GM13976 (cell line): ENCODE measurements around the gene ACE.

ENCODE experiments used
- DNase-seq: peaks from one replicate; pipeline ENCODE4 v3.0.0; 2012; ENCODE audit warnings: low spot score
- CTCF ChIP-seq: IDR thresholded peaks from 2 replicates; pipeline ENCODE4 v1.5.1; 2012; ENCODE audit warnings: borderline replicate concordance, mild to moderate bottlenecking; ENCODE audit not compliant: insufficient read depth; ENCODE audit errors: extremely low read depth, missing control alignments, control extremely low read depth
- in situ Hi-C: fragments of 300-500 bp; cut with MboI; formaldehyde crosslinking; loops from one replicate; pipeline ENCODE4 v1.12.0; 2022; ENCODE audit warnings: low sequenced_read_pairs, mixed read lengths, inconsistent platforms; ENCODE audit not compliant: unreplicated experiment

Gene ACE

GRCh38 chr17:63512388-63512787 is 35.5 kb downstream of the ACE start:
- in situ Hi-C loops: no loop called here
- DNase-seq: no peak
- TF ChIP-seq CTCF: no peak

- TF ChIP-seq CTCF: no peak
- no peak for DNase-seq
- in situ Hi-C loops: no loop called here
Observed at GRCh38 chr17:63512896-63513644, 36.2 kb downstream of the ACE start.

- TF ChIP-seq CTCF: no peak
- no peak for DNase-seq
- in situ Hi-C loops: no loop called here
Observed at GRCh38 chr17:63514477-63514876, 37.6 kb downstream of the ACE start.

- DNase-seq: no peak
- TF ChIP-seq CTCF: no peak
- in situ Hi-C loops: no loop called here
Observed at GRCh38 chr17:63514974-63515373, 38.1 kb downstream of the ACE start.

GRCh38 chr17:63515426-63515825 is 38.6 kb downstream of the ACE start:
- TF ChIP-seq CTCF: no peak
- in situ Hi-C loops: no loop called here
- no peak for DNase-seq

- no peak for TF ChIP-seq CTCF
Observed at GRCh38 chr17:63516910-63517824, 40.3 kb downstream of the ACE start.

More at GRCh38 chr17:63516910-63517824, 40.3 kb downstream of the ACE start:
- no peak for DNase-seq
- in situ Hi-C loops: no loop called here
